ENCODE data around the gene MAP4. TPM values are rescaled to one million over a fixed set of nuclear protein-coding genes. Genes with fewer than 3 reads are reported as not detected.

MAP4 gene
- total and polyA plus RNA-seq, 8 donors: 31.0 to 146 (median 92.4) TPM

DNA sequence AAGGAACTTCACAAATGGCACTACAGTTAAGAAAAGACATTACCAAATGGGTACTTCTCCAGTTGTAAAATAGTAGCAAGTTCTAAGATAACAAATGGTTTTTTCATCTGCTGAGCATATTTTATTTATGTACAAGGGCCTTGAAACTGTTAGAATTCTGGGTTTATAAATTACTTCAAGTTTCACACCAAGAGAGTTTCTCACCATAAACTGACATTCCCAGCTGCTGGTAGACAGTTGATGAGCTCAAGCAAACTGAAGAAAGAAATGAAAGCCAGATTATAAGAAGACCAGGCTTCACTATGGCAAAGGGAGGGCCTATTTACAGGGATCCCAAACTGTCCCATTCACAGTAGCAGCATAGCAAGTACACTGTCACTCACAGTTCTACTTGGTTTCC is 113.5 kb downstream of the MAP4 start:
- TF ChIP-seq POLR2AphosphoS5 (IDR thresholded peaks at IDR 0.05) (no peak), EP300 (IDR thresholded peaks at IDR 0.05) (no peak), POLR2A (IDR thresholded peaks at IDR 0.05) (no peak)
- TF ChIP-seq, protein P1, sequence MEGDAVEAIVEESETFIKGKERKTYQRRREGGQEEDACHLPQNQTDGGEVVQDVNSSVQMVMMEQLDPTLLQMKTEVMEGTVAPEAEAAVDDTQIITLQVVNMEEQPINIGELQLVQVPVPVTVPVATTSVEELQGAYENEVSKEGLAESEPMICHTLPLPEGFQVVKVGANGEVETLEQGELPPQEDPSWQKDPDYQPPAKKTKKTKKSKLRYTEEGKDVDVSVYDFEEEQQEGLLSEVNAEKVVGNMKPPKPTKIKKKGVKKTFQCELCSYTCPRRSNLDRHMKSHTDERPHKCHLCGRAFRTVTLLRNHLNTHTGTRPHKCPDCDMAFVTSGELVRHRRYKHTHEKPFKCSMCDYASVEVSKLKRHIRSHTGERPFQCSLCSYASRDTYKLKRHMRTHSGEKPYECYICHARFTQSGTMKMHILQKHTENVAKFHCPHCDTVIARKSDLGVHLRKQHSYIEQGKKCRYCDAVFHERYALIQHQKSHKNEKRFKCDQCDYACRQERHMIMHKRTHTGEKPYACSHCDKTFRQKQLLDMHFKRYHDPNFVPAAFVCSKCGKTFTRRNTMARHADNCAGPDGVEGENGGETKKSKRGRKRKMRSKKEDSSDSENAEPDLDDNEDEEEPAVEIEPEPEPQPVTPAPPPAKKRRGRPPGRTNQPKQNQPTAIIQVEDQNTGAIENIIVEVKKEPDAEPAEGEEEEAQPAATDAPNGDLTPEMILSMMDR (IDR thresholded peaks at IDR 0.05): no peak
- intact Hi-C loops (cut with DNase I; ENCODE audit: low total_unique reads): no loop called here
- DNase-seq: no peak
- Histone ChIP-seq H3K27ac (no peak overlapping the region), H3K36me3 (peaks cover 4 to 64% (median 45%) of the 10 kb centered on the region in 4 donors), H3K4me1 (peaks cover 0 to 27% (median 13%) of the 10 kb centered on the region in 4 donors), H3K4me3 (no peak overlapping the region), H3K27me3 (no peaks in the 10 kb centered on the region), H3K9me3 (no peaks in the 10 kb centered on the region)

DNA sequence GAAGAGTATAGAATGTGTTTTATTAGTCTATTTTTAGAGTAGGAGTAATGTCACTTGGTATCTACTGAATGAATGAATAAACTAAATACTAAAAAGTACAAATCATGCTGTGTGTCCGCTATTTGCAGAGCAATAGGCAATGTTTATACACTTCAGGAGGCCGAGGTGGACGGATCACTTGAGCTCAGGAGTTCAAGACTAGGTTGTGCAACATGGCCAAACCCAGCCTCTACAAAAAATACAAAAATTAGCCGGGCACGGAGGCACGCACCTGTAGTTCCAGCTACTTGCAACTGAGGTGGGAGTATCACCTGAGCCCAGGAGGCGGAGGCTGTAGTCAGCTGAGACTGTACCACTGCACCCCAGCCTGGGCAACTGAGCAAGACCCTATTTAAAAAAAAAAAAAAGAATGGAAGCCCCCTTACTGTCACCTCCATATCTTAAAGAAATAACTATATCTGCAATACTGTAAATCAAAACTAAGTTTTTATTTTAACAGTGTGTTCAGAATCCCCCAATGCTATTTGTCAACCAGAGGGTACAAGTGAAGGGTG is 114.9 kb downstream of the MAP4 start:
- H3K27ac ChIP-seq: no peak overlapping the region
- WGBS, 5 donors: 80 to 86% (median 84%) methylated on average over 7 of the region's 7 CpGs
- H3K36me3 ChIP-seq: peaks cover 4 to 65% (median 44%) of the 10 kb centered on the region in 4 donors
- no peak overlapping the region for H3K4me3 ChIP-seq
- intact Hi-C loops (cut with DNase I; ENCODE audit: low total_unique reads): no loop called here
- TF ChIP-seq POLR2A (IDR thresholded peaks at IDR 0.05) (no peak), EP300 (IDR thresholded peaks at IDR 0.05) (no peak), POLR2AphosphoS5 (IDR thresholded peaks at IDR 0.05) (no peak)
- TF ChIP-seq, protein P1 (IDR thresholded peaks at IDR 0.05): no peak
- H3K27me3 ChIP-seq: no peaks in the 10 kb centered on the region
- DNase-seq: no peak
- H3K9me3 ChIP-seq: no peaks in the 10 kb centered on the region
- peaks cover 0 to 27% (median 13%) of the 10 kb centered on the region in 4 donors for H3K4me1 ChIP-seq

DNA sequence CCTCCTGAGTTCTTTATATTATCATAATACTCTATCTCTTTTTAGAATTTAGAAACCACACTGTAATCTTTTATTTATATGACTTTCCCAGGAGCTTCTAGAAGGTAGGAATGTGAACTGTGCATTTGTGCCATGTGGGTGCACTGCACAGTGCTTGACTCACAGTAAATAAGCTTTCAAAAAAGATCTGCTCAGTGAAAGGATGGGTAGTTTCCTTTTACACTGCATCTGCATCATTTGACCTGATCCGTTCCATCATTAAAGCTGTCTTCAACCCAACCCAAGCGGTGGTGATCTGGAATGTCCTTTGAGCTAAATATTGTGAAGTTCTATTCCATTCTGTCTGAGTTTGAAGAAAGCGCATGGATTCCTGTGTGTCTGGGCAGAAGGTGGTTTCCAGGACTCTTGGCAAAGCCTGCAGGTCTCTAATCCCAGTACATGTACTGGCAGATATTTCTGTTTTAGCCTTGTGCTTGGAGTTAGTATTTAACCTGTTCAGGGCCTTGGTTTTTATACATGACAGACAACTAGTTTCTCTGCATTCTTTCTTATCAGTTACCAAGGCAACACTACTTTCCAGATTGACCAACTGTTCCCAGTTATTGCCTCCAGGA is 116.6 kb downstream of the MAP4 start:
- H3K4me3 ChIP-seq: no peak overlapping the region
- TF ChIP-seq POLR2AphosphoS5 (IDR thresholded peaks at IDR 0.05) (no peak), POLR2A (IDR thresholded peaks at IDR 0.05) (no peak), EP300 (IDR thresholded peaks at IDR 0.05) (no peak)
- TF ChIP-seq, protein P1 (IDR thresholded peaks at IDR 0.05): no peak
- H3K27ac ChIP-seq: peak overlapping the region in 1 of 5 donors; percentile 18
- no peaks in the 10 kb centered on the region for H3K27me3 ChIP-seq
- WGBS, 5 donors: 62 to 80% (median 68%) methylated on average over 3 of the region's 3 CpGs
- peak in 1 of 2 donors; percentile 48 for DNase-seq
- peaks cover 4 to 70% (median 46%) of the 10 kb centered on the region in 4 donors for H3K36me3 ChIP-seq
- no peaks in the 10 kb centered on the region for H3K9me3 ChIP-seq
- H3K4me1 ChIP-seq: peaks cover 0 to 27% (median 13%) of the 10 kb centered on the region in 4 donors
- intact Hi-C loops (cut with DNase I; ENCODE audit: low total_unique reads): no loop called here

DNA sequence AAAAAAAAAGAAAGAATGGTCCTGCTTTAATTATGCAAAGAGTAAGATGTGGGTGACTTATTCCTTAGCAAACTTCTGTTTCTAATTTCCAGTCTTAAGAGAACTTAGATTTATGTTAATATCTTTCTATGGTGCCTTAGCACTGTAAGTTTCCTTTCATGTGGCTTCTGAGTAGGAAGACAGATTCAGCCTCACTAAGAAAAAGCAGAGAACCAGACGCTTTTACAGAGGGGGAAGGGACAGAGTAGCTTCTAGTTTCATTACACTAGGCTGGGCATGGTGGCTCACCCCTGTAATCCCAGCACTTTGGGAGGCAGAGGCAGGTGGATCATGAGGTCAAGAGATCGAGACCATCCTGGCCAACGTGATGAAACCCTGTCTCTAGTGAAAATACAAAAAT is 118.3 kb downstream of the MAP4 start:
- H3K27me3 ChIP-seq: no peaks in the 10 kb centered on the region
- H3K27ac ChIP-seq: no peak overlapping the region
- intact Hi-C loops (cut with DNase I; ENCODE audit: low total_unique reads): no loop called here
- no peak for DNase-seq
- H3K9me3 ChIP-seq: no peaks in the 10 kb centered on the region
- no peak overlapping the region for H3K4me3 ChIP-seq
- peaks cover 0 to 27% (median 13%) of the 10 kb centered on the region in 4 donors for H3K4me1 ChIP-seq
- H3K36me3 ChIP-seq: peaks cover 4 to 80% (median 52%) of the 10 kb centered on the region in 4 donors
- 80 to 92% (median 91%) methylated on average over 3 of the region's 3 CpGs for WGBS, 5 donors
- TF ChIP-seq POLR2AphosphoS5 (IDR thresholded peaks at IDR 0.05) (no peak), POLR2A (IDR thresholded peaks at IDR 0.05) (no peak), EP300 (IDR thresholded peaks at IDR 0.05) (no peak)
- TF ChIP-seq, protein P1 (IDR thresholded peaks at IDR 0.05): no peak

All from stomach (tissue), 9 donors.